KMS-11 (cell line): ENCODE measurements around the gene ATP6V0E2.

Source experiments
- H2AFZ ChIP-seq: fragments of 200-600 bp; sonication (generic); 2 replicates; pipeline ENCODE4 v1.6.1; 2016; ENCODE audit warnings: antibody characterized with exemption, mixed run types, low read depth
- H3K27ac ChIP-seq: fragments of 200-600 bp; sonication (generic); 2 replicates; pipeline ENCODE4 v1.6.1; 2016; ENCODE audit warnings: mild to moderate bottlenecking, mixed run types
- H3K27me3 ChIP-seq: fragments of 200-600 bp; sonication (generic); 2 replicates; pipeline ENCODE4 v1.6.1; 2017; ENCODE audit warnings: mild to moderate bottlenecking, low read depth, mixed run types, moderate library complexity; ENCODE audit not compliant: insufficient read depth
- H3K36me3 ChIP-seq: fragments of 200-600 bp; sonication (generic); 2 replicates; pipeline ENCODE4 v1.6.1; 2017; ENCODE audit warnings: mild to moderate bottlenecking, mixed run types; ENCODE audit not compliant: insufficient read depth
- H3K4me1 ChIP-seq: fragments of 200-600 bp; sonication (generic); 2 replicates; pipeline ENCODE4 v1.6.1; 2016; ENCODE audit warnings: mild to moderate bottlenecking, low read depth, mixed run types; ENCODE audit not compliant: poor library complexity, severe bottlenecking
- H3K4me2 ChIP-seq: fragments of 200-600 bp; sonication (generic); 2 replicates; pipeline ENCODE4 v1.7.0; 2016; ENCODE audit warnings: mild to moderate bottlenecking, mixed run types
- H3K4me3 ChIP-seq: fragments of 200-600 bp; sonication (generic); IDR thresholded peaks from 2 replicates; pipeline ENCODE4 v1.6.1; 2017; ENCODE audit warnings: low read depth, low read length, mixed read lengths; ENCODE audit not compliant: insufficient read depth
- H3K79me2 ChIP-seq: fragments of 200-600 bp; sonication (generic); 2 replicates; pipeline ENCODE4 v1.6.1; 2016; ENCODE audit warnings: low read depth, mixed run types; ENCODE audit not compliant: insufficient read depth
- H3K9ac ChIP-seq: fragments of 200-600 bp; sonication (generic); 2 replicates; pipeline ENCODE4 v1.6.1; 2016; ENCODE audit warnings: mild to moderate bottlenecking, mixed run types
- H4K20me1 ChIP-seq: fragments of 200-600 bp; sonication (generic); 2 replicates; pipeline ENCODE4 v1.6.1; 2016; ENCODE audit warnings: mild to moderate bottlenecking, mixed run types; ENCODE audit not compliant: insufficient read depth
- CTCF ChIP-seq: fragments of 200-600 bp; sonication (generic); conservative IDR thresholded peaks from 2 replicates; pipeline ENCODE4 v1.6.1; 2017; ENCODE audit warnings: low read depth, mild to moderate bottlenecking, antibody characterized with exemption, low read length, moderate library complexity, mixed read lengths

Gene ATP6V0E2

DNA sequence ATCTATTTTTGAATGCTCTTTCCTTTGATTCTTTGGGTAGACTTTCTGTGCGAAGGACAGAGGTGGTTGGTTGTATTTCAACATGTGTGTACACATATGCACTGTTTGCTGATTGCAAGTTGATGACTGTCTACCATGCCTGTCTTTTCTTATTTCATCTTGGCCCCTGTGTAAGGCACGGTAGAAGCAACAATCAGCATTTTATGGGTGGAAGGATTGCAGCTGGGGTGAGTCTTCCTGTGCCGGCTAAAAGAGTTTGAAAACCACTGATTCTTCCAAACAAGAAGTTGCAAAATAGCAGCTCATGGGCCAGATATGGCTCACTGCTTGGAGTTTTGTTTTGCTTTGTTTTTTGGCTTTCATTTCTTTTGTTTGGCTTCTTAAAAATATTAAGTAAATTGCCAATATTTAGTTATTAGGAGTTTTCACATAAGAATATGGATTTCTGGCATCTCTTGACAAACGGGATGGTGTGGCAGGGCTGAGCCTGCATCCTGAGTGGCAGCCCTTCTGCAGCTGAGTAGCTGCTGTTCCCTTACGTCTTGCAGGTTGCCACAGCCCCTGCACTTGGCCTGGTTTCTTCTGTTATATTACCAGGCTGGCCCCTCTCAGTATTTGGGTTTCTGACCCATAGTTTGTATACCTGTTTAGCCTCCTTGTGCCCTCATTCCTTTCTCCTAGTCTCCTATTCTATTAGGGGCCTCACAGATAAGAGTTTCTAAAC is 28.4 kb upstream of the ATP6V0E2 start:
- no peak overlapping the region for H2AFZ ChIP-seq
- no peak for TF ChIP-seq CTCF
- no peak overlapping the region for H3K9ac ChIP-seq
- no peaks in the 10 kb centered on the region for H3K36me3 ChIP-seq
- no peak overlapping the region for H3K4me2 ChIP-seq
- H3K4me1 ChIP-seq: no peaks in the 10 kb centered on the region
- H4K20me1 ChIP-seq: no peaks in the 10 kb centered on the region
- H3K27ac ChIP-seq: no peak overlapping the region
- H3K4me3 ChIP-seq: no peak overlapping the region
- no peaks in the 10 kb centered on the region for H3K79me2 ChIP-seq
- H3K27me3 ChIP-seq: no peaks in the 10 kb centered on the region

- Histone ChIP-seq H3K36me3 (no peaks in the 10 kb centered on the region), H3K9ac (no peak overlapping the region), H3K4me3 (no peak overlapping the region), H3K27ac (no peak overlapping the region), H4K20me1 (no peaks in the 10 kb centered on the region), H3K4me1 (no peaks in the 10 kb centered on the region), H2AFZ (no peak overlapping the region), H3K27me3 (no peaks in the 10 kb centered on the region), H3K4me2 (no peak overlapping the region), H3K79me2 (no peaks in the 10 kb centered on the region)
- TF ChIP-seq CTCF: no peak
Measured at GRCh38 chr7:149846021-149846420, 27.7 kb upstream of the ATP6V0E2 start.

- no peak for TF ChIP-seq CTCF
- H3K4me2 ChIP-seq: no peak overlapping the region
Measured at GRCh38 chr7:149846436-149847046, 27.2 kb upstream of the ATP6V0E2 start.

GRCh38 chr7:149849174-149849573 is 24.6 kb upstream of the ATP6V0E2 start:
- H3K4me2 ChIP-seq: no peak overlapping the region
- H3K79me2 ChIP-seq: no peaks in the 10 kb centered on the region
- H3K36me3 ChIP-seq: no peaks in the 10 kb centered on the region
- H4K20me1 ChIP-seq: no peaks in the 10 kb centered on the region
- H2AFZ ChIP-seq: no peak overlapping the region
- no peaks in the 10 kb centered on the region for H3K27me3 ChIP-seq
- H3K4me1 ChIP-seq: no peaks in the 10 kb centered on the region
- no peak overlapping the region for H3K4me3 ChIP-seq
- H3K9ac ChIP-seq: no peak overlapping the region
- no peak for TF ChIP-seq CTCF
- no peak overlapping the region for H3K27ac ChIP-seq

More at GRCh38 chr7:149846436-149847046, 27.2 kb upstream of the ATP6V0E2 start:
- Histone ChIP-seq H3K36me3 (no peaks in the 10 kb centered on the region), H3K9ac (no peak overlapping the region), H3K27me3 (no peaks in the 10 kb centered on the region), H3K4me1 (no peaks in the 10 kb centered on the region), H2AFZ (no peak overlapping the region), H4K20me1 (no peaks in the 10 kb centered on the region), H3K4me3 (no peak overlapping the region), H3K79me2 (no peaks in the 10 kb centered on the region), H3K27ac (no peak overlapping the region)
